HG03066 (cell line): ENCODE results near the gene DNER.
"Not testable (repeated sequence)": the region's sequence is repeated elsewhere in the genome, so short reads cannot be mapped to it uniquely, and the experiment has no call there.

Experiments used
- ATAC-seq: cut with Tn5 transposase; IDR thresholded peaks from one replicate; pipeline ENCODE4 v1.9.1; 2021; ENCODE audit warnings: low read depth; ENCODE audit not compliant: unreplicated experiment

Gene DNER

DNA sequence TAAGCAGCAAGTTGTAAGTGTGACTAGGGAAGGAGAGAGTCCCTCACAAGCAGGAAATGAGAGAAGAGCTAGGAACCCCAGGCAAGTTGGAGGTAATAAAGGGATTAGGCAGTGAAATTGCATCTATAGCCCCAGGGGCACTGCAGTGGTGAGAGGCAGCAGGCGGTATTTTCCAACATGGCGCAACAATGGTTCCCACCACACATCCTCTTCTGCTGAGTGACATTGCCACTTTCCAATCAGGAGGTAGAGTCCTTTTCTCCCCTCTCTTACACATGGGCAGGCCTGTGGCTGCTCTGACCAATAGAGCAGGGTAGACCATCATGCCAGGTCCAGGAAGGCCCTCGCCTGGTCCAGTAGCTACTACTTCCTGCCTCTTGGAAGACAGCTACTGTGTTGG lies 86.6 kb downstream of the DNER start:
- no peak for ATAC-seq

DNA sequence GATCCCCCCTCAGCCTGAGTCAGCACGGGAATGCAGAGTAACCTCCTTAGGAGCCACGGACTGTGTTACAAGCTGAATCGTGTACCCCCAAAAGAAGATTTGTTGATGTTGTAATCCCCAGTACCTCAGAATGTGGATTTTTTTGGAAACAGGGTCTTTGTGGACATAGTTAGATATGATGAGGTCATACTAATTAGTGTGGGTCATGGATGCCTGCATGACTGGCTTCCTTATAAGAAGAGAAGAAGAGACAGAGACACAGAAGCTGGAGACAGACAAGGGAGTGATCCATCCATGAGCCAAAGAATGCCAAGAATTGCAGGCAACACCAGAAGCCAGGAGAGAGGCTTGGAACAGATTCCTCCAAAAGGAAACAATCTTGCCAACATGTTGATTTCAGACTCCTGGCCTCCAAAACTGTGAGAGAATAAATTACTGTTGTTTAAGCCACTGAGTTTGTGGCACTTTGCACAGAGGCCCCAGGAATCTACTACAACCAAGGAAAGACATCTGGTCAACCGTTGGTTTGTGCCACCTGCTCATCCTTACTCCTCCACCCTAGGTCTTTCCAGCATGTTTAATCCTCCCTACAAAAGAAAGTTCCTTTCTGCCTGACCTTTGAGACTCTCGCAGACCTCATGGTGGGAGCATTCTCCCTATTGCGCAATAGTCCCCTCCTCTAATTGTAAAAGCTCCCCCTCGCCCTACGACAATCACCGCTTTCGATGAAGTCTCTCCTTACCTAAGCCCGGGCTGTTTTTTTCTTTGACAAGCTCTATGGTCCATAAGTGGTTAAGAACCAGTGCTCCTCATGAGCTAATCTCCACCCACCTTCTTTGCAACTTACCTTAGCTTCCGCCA lies 91.6 kb downstream of the DNER start:
- ATAC-seq: no peak

DNA sequence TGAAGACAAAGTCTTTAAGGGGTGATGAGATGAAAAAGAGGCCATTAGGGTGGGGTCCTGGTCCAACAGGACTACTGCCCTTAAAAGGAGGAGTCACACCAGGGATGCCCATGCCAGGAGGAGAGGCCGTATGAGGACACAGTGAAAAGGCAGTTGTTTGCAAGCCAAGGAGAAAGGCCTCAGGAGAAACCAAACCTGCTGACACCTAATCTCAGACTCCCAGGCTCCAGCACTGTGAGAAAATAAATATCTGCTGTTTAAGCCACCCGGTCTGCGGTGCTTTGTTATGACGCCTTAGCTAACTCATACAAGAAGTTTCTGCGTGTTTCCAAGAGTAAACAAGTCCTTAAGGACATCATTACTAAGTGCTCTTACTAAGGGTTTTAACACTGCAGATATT lies 93.6 kb downstream of the DNER start:
- no peak for ATAC-seq

DNA sequence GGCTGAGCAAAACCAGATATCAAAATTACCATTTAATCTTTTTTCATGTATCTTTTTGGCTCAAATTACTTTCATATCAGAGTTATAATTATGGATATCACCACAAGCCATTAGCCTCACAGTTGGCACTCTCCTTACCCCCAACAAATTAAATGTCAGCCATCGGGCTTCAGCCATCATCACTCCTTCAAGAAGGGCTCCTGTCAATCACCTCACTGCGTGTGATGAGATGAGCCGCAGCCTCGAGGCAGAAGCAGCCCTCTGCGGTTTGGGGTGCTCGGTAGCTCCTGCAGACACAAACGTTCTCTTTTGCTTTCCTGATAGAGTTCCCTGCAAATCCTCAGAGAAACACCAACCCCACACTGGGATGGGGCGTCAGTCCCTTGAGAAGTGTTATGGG lies 94.1 kb downstream of the DNER start:
- no peak for ATAC-seq

DNA sequence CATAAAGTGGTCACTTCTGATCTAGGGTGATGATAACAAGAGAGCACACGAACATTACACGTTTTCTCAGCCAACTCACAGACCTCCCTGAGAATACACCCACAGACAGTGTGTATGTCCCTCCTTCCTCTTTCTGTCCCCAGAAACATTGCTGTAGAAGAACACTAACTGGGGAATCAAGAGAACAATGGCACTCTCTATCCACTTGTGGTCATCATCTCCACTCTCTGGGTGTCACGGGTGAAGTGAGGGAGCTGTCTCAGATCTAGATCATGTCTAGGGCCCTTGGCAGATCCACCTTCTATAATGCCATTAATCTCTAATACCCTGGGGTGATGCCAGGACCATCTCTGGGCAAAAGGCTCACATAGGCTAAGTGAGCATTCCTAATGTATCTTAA lies 97.9 kb downstream of the DNER start:
- ATAC-seq: no peak

DNA sequence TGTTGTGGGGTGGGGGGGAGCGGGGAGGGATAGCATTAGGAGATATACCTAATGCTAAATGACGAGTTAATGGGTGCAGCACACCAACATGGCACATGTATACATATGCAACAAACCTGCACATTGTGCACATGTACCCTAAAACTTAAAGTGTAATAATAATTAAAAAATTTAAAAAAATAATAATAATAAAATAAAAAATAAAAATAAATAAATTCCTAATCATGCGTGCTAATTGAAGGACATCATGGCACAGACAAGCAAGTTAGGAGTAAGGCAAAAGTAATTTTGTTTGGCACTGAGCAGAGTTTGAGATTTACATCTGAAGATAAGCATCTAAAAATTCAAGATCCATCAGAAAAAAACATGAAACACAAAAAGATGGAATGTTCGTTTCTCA lies 100.3 kb downstream of the DNER start:
- ATAC-seq: not testable (repeated sequence)

DNA sequence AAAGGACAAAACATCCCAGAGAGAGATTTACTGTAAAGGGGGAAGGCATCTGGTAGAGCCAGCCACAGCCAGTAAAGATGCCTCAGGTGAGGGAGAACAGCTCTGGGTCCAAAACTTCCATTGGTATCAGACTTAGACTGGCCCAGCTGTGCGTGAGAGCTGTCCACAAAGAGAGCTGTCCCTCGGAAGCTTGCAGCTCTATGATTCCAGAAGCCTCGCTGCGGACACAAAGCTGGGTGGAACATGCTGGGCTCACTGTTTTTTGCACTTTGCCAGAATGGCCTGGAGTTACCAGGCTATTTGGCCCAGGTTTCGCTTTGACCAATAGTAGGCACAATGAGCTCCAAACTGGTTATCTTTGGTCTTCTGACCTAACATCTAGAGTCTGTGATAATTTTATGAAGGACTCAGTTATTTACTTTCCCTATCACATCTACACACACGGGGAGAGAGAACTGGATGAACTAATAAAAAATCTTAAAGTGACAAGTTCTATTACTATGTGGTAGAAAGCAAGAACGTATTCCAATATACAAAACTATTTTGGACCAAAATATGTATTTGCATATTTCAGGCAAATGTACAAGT lies 101.9 kb downstream of the DNER start:
- no peak for ATAC-seq

DNA sequence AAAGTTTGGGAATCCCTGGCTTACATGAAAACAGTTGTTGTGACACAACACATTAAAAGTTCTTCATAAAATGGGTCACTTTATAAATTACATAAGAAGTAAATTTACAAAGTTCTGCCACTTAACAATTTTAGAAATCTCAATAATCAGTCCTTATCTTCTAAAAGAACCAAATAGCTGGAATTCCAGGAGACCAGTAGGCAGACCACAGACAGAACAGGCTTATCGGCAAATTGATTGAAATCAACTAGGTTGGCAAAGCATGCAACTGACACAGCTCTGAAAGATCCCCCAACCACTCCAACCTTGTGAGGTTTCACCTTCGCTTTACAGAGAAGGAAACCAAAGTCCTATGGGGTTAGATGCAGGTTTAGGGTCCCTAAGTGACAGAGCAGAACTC lies 103.0 kb downstream of the DNER start:
- ATAC-seq: no peak

DNA sequence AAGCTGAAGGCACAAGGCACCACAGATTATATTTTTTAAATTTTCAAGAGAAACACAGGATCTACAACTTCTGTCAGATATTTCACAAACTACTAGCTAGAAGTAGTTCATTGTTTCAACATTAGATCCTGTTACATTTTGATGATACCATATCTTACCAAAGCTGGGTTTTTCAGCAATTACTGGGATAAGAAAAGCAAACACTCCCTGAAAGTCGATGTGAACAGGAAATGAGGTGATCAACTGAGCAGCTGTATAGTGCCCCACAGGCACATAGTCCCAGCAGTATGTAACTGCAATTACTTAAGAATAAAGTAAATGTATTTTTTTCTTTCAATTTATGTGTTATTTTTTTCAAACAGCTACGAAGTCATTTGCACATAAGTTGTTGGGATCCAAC lies 103.5 kb downstream of the DNER start:
- ATAC-seq: no peak

DNA sequence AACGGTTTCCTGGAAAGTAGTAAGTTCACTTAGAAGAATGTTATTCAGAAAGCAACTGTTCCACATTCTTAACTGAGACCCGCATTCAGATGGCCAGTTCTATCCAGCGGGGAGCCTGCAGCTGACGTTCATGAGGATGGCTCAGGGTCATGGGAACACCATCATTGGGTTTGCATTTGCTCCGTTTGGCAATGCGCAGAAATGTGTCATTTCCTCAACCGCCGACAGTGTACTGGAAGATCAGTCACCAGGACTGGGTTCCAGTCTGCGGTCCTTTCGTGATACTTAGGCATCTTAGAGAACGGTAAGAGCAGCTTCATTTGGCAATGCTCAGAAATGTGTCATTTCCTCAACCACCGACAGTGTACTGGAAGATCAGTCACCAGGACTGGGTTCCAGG lies 104.0 kb downstream of the DNER start:
- ATAC-seq: no peak

DNA sequence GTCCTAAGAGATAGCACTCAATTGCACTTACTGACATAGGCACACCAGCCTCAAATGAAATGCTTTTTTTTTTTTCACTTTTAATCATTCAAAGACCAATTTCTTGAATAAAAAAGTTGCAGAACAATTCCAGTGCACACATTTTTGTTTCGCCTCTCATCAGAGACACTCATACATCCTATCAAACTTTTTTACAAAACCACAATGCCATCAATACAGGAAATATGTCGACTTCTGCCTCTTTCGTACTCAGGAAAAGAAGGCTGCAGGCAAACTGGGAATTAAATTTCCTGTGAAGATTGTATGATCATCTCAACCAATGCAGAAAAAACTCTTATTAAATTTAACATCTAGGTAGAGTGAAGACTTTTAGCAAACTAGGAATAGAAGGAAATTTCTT lies 112.4 kb downstream of the DNER start:
- no peak for ATAC-seq

DNA sequence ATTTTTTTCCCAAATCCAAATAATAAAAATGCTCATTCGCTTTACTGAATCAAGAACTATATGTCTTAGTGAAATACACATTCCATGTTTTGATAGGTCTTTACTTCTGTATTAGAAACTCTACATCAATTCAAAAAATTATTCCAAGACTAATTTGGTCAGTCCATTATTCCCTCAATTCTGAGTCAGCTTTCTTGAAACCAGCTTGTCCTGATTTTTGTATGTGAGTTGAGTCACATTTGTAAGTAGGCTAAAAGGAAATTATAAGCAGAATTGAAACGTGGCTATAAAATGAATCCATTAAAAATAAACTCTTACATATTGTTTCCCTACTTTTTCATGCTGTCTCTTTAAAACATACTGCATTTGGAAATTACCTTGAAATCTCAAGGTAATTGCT lies 113.0 kb downstream of the DNER start:
- ATAC-seq: no peak

DNA sequence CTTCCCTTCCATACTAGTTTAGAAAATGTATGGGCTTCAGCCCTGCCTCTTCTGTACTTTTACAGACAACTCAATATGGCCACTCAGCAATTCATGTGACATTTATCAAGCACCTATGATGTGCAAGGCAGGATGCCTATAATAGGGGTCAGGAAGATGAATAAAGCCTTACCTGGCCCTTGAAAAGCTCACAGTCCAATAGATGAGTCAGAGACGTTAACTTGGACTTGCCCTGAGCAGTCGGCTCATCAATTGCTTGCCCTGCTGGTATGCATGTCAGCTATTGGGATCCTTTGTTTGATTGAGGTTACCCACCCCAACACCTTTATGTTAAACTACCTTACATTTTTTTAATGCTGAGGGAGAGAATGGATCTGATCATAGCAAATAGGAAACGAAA lies 116.1 kb downstream of the DNER start:
- ATAC-seq: no peak

DNA sequence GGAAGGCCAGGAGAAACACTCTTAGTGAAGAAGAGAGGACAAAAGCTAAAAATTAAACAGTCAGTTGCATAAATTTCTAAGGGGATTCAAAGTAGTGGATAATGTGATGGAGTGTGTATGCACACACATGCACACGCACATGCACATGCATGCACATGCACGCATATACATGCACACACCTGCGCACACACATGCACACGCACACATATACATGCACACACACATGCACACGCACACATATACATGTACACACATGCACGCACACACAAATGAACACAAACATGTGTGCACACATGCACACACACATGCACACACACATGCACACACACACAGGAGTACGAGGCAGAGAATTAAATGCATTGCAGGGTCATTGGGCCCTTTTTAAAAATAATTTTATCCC lies 117.6 kb downstream of the DNER start:
- ATAC-seq: no peak

DNA sequence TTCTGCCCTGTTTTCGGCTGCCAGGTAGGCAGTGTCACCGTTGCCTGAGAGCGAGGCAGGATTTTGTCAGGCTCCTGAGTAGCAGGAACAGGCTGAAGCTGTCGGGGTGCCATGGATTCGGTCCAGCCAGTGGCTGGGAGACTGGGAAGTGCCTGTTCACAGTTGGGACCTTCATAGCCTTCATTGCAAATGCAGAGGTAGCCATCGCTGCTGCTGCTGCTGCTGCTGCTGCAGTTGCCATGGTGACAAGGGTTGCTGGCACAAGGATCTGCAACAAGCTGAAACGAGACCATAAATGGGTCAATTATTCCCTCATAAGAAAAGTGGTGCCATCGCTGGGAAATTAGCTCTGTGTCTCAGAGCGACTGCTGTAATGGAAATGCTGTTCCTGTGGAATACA lies 122.7 kb downstream of the DNER start:
- ATAC-seq: no peak

DNA sequence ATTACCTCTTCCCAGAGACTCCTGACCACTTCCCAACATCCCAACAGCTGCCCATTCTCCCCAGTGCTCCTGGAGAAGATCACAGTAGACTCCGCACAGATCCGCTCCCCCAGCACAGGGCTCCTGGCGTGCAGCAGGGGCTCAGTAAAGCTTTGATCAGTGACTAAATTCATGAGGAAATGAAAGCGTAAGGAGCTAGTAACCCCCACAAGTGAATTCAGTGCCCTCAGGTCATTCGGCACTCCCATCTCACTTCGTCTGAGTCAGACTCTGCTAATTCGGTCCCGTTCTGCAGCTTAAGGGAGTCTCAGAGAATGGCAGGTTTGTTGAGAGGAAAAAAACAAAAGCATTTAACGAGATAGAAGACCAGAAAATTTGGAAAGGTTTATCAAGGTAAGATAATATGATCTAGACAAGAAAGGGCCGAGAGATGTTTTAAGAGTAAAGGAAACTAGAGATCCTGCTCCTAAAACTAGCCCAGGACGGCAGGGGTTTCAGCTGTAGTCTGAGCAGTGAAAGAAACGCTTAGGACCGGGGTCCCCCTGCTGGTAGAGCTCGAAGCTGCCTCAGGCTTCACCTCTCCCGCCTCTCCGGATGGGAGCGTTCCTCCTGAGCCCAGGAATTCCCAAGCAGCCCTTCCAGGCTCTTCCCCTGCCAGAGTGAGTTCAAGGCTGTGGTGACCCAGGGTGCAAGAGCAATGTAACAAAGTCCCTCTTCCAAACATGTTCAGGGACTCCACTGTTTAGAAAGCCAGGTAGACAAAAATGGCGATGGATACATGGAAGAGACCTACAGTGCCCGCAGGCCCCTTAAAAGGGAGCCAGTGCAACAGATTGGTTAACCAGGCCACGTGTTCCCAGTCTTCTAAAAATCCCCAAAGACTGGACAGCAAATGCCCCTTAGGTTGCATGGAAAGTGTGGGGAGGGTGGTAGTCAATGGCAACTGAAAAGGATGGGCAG lies 127.3 kb downstream of the DNER start:
- peak; percentile 63 for ATAC-seq

DNA sequence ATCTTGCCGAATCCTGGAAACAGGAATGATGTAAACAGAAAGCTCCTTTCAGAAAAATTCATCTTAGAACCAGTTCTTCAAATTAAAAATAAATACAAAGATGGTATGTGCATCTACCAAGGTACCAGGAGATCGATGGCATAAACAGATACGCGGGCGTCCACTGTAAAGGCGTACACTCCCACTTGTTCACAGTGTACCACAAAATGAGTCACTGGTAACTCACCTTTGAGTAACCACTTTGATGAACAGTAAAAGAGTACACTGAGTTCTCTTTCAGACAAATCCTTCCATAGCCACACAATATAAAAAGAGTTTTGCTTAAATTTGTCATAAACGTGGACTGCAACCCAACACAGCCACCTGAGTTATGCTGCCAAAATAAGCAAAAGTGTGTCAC lies 128.3 kb downstream of the DNER start:
- no peak for ATAC-seq

DNA sequence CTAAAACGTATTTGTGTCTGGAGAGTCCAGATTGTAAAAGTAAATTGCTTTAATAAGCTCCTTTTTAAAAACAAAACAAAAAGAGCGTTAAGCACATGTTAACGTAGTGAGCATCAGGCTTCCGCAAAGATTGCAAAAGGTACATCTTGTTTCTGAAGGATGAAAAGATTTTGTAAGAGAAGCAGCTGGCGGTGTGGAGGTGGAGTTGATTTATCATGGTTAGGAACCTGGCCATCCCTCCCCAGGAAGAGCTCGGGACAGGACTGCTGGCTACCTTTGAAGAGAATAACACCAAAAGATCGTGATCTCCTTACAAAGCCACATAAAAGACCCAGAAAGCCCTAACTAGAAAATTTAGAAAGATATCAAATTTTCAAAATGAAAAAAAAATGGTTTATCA lies 132.2 kb downstream of the DNER start:
- no peak for ATAC-seq

DNA sequence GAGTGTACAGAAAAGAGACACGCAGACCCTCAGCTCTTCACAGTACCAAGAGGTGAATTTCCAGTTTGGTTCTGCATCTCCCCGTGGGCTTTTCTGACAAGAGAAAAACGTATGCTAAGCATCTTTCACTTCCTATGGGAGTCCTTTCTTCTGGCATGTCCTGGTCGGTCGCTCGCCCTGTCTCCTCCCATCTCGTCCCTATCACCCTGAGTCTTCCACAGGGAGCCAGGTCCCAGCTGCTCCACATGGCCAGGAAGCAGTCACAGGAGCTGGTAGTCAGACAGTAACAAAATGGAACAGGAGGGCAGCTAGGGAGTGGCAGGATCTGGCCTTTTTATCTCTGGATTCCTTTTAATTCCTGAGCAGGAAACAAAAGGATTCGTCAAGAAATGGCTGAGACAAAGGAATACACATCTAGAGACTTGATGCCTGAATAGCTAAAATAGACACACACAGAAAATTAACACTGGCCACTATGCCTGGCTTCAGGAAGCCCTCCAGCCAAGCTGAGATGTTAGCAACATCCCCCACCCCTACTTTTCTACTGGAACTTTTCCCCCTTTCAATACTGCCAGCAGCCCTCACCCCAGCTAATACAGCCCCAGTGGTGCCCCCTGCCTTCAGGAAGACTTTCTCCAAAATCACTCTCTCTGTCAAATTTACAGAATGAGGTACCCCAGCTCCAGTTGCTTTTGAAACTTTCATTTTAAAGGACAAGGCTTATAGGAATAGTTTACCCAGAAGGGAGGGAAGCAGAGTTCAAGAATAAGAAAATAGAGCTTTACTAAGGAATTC lies 136.1 kb downstream of the DNER start:
- no peak for ATAC-seq

DNA sequence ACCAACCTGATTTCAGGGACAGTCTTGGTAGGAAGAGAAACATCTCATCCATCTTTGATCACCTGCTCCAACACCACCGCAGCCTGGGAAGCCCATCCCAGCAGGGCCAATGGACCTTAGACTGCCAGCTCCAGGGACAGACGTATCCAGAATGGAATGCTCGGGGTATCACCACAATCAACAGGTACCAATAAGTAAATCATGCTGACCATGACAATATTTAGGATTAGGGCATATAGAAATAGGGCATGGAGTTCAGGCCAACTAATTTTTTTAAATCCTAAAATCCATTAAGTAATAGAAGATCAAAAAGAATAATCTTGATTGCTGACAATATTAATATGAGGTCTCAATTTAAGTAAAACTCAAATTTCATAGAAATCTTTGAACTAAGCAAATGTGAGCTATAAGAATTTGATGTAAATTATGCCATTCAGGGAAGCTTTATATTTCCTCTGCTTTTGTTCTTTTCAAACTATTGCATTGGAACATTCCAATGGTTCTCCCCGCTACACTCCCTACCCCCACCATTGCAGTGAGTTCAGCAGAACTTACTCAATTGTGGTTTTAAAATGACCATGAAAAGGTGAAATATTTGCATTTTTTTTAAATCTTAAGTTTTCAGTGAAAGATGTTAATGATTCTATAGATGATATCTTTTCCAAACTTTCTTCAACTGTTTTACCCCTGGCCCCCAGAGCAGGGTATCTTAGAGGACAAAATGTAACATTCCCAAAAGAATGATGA lies 138.6 kb downstream of the DNER start:
- no peak for ATAC-seq
